Neuron (in vitro differentiated cells): ENCODE measurements around the gene RAC3.

Experiments used
- H2AFZ ChIP-seq: one replicate; pipeline ENCODE4 v1.6.1; 2013; ENCODE audit warnings: low read depth, mild to moderate bottlenecking, inconsistent platforms, low read length, moderate library complexity
- H3K27me3 ChIP-seq: one replicate; pipeline ENCODE4 v1.6.1; 2013; ENCODE audit warnings: low read length; ENCODE audit not compliant: insufficient read depth
- H3K36me3 ChIP-seq: one replicate; pipeline ENCODE4 v1.6.1; 2013; ENCODE audit warnings: low read length; ENCODE audit not compliant: insufficient read depth
- H3K4me1 ChIP-seq: one replicate; pipeline ENCODE4 v1.6.1; 2013; ENCODE audit warnings: low read length; ENCODE audit not compliant: insufficient read depth
- H3K4me3 ChIP-seq: 2 replicates; pipeline ENCODE4 v1.5.1; 2013; ENCODE audit warnings: mild to moderate bottlenecking, low read length, moderate library complexity
- H3K9me3 ChIP-seq: one replicate; pipeline ENCODE4 v1.6.1; 2013; ENCODE audit warnings: low read length

The RAC3 gene

DNA sequence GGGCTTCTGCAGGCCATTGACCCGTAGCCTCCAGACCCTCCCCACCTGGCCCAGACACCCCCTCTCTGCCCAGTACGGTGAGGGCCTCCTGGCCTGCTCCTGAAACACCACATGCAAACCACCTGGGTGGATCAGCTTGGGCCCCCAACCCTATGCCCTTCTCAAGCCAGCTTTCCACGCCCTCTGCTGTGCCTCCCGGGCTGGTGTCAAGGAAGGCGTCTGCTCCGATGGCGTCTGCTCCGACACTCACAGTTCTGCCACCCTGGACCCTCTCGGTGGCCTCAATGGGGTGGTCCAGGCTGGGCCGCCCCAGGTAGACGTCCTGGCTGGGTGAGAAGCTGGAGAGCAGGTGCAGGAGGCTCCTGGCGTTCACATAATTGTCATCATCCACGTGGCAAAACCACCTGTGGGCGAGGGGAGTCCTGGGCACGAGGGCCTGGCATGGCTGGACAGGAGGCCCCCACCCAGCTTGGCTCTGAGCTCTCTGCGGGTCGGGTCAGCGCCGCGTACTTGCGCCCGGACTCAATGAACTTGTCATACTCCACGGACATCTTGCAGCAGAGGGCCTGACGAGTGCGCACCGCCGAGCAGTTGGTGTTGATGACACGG lies 18.8 kb downstream of the RAC3 start:
- no peaks in the 10 kb centered on the region for H3K9me3 ChIP-seq
- peak overlapping the region; percentile 93 for H3K4me3 ChIP-seq
- H3K4me1 ChIP-seq, result peaks cover 19% of the 10 kb centered on the region
- no peak overlapping the region for H2AFZ ChIP-seq
- H3K27me3 ChIP-seq, result no peaks in the 10 kb centered on the region
- peaks cover 44% of the 10 kb centered on the region for H3K36me3 ChIP-seq

DNA sequence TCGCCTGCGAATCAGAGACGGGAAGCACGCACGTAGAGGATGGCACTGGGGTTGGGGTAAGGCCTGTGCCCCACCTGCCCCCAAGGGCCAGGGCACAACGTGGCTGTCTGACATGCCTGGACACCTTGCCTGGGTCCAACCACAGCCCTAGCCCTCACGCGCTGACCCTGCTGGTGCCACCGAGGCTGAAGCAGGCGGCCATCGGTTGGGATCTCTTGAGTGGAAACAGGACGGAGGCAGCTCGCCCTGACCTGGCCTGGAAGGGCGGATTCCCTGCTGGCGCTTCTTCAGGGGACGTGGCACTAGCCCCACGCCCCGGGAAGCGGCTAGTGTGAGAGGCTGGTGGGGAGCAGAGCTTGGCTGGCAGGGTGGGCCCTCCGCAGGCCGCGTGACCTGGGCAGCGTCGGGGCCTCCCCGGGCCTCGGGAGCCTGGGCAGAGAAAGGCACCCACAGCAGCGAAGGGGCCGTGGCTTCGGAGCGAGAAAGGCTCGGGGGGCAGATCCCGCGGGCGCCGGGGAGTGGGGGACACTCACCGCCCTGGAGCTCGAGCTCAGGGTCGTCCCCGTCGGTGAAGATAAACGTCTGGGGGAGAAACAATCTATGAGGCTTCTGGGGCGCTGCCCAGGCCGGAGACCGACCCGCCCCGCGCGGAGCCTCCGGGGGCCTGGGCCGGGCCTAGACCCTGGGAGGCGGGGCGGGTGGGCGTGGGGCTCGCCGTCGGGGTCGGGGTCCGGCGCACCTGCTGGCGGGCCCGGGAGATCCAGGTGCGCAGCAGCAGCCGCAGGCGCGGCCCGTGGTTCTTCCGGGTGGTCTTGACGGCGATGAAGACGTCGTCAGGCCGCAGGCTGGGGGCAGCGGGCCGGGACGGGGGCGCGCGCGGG lies 19.5 kb downstream of the RAC3 start:
- H3K4me1 ChIP-seq, result peaks cover 19% of the 10 kb centered on the region
- H3K36me3 ChIP-seq, result peaks cover 50% of the 10 kb centered on the region
- no peak overlapping the region for H2AFZ ChIP-seq
- no peaks in the 10 kb centered on the region for H3K9me3 ChIP-seq
- peak overlapping the region; percentile 93 for H3K4me3 ChIP-seq
- no peaks in the 10 kb centered on the region for H3K27me3 ChIP-seq

DNA sequence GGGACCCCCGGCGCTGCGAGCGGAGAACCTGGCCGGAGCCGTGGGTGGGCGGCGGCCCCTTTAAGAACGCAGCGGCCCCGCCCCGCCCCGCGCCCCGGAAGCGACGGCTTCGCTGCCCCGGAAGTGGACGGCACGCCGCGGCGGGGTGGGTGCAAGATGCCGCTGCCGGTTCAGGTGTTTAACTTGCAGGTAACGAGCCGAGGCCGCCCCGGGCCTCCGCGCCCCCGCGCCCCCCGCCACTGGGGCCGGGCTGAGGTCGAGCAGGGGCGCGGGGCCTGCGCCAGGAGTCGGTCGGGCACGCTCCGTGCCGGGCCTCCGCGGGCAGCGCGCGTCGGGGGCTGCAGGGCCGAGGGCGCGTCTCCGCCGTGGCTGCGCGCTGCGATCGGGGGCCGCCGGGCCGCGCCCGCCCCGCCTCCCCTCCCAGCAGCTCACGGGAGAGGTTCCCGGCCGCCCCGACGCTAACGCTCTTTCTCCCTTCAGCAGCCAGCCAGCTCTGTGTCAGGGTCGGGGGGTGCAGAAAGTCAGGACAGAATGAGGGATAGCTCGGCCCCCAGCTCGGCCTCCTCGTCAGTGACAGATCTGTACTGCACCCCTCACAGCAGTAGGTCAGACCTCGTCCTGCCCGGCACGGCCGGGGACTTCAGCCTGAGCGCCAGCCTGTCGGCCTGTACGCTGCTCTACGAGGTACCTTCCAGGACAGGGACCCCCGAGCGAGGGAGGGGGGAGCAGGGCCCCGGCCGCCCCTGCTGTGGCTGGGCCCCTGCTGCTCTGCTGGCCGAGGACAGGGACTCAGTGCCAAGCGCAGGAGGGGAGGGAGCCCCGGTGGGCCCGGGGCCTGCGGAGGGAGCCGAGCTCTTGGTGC lies 20.5 kb downstream of the RAC3 start, which contains the start of the genes GPS1 and RFNG:
Gene GPS1, plus strand, starts transcription at position 123 of the 862 bp plus-strand sequence. Its CDS starts 34 bp downstream, at position 157.
Gene RFNG, minus strand, starts transcription at position 36 of the 862 bp plus-strand sequence. CDS start 45 bp downstream, outside the sequence.
- Histone ChIP-seq H3K4me1 (peaks cover 19% of the 10 kb centered on the region), H3K36me3 (peaks cover 60% of the 10 kb centered on the region), H3K4me3 (peak within 1 kb of the TSS; percentile 93), H3K27me3 (no peaks in the 10 kb centered on the region), H2AFZ (no peak within 1 kb of the TSS), H3K9me3 (no peaks in the 10 kb centered on the region)

DNA sequence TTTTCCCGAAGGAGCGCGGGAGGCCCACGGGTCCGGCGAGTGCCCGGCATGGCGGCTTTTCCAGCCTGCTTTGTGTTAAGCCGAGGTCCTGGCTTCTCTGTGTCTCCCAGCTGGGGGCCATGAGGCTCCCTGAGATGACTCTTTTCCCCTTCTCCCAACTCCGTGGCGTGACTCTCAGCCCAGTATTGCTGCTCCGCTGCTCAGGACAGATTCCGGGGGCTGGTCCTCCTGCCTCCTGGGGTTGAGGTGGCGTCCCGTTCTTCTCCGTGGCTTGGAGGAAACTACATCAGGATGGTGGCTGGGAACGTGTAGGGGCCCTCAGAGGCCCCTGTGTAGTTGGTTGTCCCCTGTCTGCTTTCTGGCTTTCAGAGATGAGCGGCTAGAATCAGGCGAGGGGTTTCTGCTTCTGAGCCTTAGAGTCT lies 21.2 kb downstream of the RAC3 start:
- peaks cover 19% of the 10 kb centered on the region for H3K4me1 ChIP-seq
- H2AFZ ChIP-seq, result no peak overlapping the region
- H3K4me3 ChIP-seq, result peak overlapping the region; percentile 93
- peaks cover 62% of the 10 kb centered on the region for H3K36me3 ChIP-seq
- no peaks in the 10 kb centered on the region for H3K27me3 ChIP-seq
- no peaks in the 10 kb centered on the region for H3K9me3 ChIP-seq

DNA sequence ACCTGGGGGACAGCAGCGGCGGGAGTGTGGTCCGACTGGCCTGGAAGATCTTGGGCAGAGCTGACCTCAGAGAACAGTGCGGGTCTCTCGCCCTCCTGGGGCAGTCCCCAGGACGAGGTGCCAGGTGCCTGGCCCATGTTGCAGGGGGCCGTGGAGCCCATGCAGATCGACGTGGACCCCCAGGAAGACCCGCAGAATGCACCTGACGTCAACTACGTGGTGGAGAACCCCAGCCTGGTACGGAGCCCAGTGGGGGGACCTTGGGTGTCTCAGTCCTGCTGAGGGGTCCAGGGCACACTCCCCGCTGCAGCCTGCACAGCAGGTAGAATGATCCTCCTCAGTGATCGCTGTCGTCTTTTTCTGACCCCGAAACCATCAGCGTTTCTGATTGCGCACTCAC lies 21.7 kb downstream of the RAC3 start:
- Histone ChIP-seq H3K9me3 (no peaks in the 10 kb centered on the region), H2AFZ (no peak overlapping the region), H3K27me3 (no peaks in the 10 kb centered on the region), H3K36me3 (peaks cover 58% of the 10 kb centered on the region), H3K4me3 (peak overlapping the region; percentile 93), H3K4me1 (peaks cover 19% of the 10 kb centered on the region)

DNA sequence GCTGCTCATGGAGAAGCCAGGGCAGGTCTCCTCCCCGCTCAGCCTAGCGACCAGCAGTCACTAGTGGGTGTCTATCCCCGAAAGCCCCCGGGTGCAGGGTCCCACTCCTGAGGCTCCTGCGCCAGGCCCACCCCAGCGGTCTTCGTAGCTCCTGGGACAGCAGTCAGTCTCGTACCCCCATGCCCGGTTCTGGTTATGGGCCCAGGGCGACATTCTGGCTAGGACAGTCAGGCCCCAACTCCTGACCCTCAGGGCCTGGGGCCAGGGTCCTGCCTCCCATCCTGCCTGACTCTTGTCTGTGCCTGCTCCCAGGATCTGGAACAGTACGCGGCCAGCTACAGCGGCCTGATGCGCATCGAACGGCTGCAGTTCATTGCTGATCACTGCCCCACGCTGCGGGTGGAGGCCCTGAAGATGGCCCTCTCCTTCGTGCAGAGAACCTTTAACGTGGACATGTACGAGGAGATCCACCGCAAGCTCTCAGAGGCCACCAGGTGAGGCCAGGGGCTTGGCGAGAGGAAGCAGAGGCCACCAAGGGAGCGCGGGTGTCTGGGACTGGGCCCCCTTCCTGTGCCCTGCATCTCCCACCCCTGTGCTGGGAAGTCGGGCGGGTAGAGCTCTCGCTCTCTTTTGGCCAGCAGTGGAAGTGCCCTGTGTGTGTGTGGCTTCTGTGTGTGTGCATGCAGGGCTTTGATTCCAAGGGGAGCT lies 22.2 kb downstream of the RAC3 start:
- peak overlapping the region; percentile 93 for H3K4me3 ChIP-seq

DNA sequence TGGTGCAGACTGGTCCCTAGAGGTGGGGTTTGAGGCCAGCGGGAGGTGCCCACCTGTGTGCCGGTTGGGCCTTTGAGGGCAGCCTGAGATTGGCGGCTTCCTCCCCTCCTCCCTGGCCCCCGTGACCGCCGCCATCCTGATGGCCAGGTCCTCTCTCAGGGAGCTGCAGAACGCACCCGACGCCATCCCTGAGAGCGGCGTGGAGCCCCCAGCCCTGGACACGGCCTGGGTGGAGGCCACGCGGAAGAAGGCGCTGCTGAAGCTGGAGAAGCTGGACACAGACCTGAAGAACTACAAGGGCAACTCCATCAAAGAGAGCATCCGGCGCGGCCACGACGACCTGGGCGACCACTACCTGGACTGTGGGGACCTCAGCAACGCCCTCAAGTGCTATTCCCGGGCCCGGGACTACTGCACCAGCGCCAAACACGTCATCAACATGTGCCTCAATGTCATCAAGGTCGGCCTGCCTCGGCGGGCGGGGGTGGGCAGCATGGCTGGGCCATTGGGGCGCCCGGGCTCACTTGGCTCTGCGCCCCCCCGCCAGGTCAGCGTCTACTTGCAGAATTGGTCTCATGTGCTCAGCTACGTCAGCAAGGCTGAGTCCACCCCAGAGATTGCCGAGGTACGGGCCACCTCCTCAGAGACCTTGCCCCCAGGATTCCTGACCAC lies 23.0 kb downstream of the RAC3 start:
- H3K4me3 ChIP-seq, result no peak overlapping the region
- H3K9me3 ChIP-seq, result no peaks in the 10 kb centered on the region
- no peaks in the 10 kb centered on the region for H3K27me3 ChIP-seq
- peaks cover 60% of the 10 kb centered on the region for H3K36me3 ChIP-seq
- no peak overlapping the region for H2AFZ ChIP-seq
- H3K4me1 ChIP-seq, result peaks cover 19% of the 10 kb centered on the region

More for the DNA sequence above, 22.2 kb downstream of the RAC3 start:
- Histone ChIP-seq H2AFZ (no peak overlapping the region), H3K9me3 (no peaks in the 10 kb centered on the region), H3K4me1 (peaks cover 19% of the 10 kb centered on the region), H3K36me3 (peaks cover 60% of the 10 kb centered on the region), H3K27me3 (no peaks in the 10 kb centered on the region)

DNA sequence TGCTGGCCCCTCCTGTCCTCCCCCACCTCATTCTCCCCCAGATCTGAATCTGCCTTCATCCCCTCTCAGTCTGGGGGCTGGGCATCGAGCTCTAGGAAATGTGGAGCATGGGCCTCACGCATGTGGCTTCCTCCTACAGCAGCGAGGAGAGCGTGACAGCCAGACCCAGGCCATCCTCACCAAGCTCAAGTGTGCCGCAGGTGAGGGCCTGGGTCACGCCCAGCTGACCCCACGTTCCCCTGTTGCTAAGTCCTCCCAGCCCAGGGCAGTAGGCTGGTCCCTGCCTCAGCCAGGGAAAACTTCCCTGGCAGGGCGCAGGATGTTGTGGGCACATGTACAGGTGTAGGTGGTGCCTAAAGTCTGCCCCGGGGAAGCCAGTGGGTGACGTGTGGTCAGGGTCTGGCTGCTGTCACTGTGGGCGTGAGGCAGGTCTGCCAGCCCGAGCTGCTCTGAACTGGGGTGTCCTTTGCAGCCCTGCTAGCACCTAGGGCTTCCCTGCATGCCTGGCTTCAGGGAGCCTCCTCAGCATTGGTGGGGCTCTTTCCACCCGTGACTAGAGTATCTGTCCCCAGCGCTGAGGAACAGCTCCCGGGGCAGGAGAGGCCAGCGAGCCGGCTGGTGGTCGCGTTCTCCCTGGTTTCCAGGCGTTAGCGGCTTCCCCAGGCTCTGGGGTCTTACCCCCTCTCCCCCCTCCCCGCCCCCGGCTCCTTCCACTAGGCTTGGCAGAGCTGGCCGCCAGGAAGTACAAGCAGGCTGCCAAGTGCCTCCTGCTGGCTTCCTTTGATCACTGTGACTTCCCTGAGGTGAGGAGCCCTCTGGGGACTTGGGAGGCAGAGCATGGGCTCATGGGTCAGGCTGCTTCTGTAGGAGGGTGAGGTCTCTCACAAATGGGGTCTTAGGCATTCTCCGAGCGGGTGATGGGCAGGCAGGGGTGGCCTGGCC lies 23.8 kb downstream of the RAC3 start:
- H3K27me3 ChIP-seq, result no peaks in the 10 kb centered on the region
- H3K4me1 ChIP-seq, result peaks cover 18% of the 10 kb centered on the region
- H3K36me3 ChIP-seq, result peaks cover 65% of the 10 kb centered on the region
- no peak overlapping the region for H3K4me3 ChIP-seq
- no peaks in the 10 kb centered on the region for H3K9me3 ChIP-seq
- no peak overlapping the region for H2AFZ ChIP-seq

DNA sequence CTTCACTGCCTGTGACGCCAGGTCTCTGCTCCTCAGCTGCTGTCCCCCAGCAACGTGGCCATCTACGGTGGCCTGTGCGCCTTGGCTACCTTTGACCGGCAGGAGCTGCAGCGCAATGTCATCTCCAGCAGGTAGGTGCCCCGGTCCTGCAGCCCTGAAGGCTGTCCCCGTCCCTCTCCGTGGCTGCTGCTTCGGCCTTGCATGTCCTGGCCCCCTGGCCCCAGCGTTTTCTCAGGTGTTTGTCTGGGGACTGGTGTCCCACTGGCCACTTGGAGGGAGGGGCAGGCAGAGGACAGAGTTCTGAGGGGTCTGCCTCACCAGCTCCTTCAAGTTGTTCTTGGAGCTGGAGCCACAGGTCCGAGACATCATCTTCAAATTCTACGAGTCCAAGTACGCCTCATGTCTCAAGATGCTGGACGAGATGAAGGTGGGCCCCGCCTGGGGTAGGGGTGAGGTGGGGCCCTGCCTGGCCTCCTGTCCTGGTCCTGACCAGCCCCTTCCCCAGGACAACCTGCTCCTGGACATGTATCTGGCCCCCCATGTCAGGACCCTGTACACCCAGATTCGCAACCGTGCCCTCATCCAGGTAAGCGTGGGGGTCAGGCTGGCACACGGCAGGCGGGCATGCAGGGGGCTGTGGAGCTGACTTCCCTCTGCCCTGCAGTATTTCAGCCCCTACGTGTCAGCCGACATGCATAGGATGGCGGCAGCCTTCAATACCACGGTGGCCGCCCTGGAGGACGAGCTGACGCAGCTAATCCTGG lies 24.7 kb downstream of the RAC3 start:
- no peak overlapping the region for H2AFZ ChIP-seq
- H3K36me3 ChIP-seq, result peaks cover 70% of the 10 kb centered on the region
- peaks cover 11% of the 10 kb centered on the region for H3K4me1 ChIP-seq
- H3K27me3 ChIP-seq, result no peaks in the 10 kb centered on the region
- no peaks in the 10 kb centered on the region for H3K9me3 ChIP-seq
- no peak overlapping the region for H3K4me3 ChIP-seq

DNA sequence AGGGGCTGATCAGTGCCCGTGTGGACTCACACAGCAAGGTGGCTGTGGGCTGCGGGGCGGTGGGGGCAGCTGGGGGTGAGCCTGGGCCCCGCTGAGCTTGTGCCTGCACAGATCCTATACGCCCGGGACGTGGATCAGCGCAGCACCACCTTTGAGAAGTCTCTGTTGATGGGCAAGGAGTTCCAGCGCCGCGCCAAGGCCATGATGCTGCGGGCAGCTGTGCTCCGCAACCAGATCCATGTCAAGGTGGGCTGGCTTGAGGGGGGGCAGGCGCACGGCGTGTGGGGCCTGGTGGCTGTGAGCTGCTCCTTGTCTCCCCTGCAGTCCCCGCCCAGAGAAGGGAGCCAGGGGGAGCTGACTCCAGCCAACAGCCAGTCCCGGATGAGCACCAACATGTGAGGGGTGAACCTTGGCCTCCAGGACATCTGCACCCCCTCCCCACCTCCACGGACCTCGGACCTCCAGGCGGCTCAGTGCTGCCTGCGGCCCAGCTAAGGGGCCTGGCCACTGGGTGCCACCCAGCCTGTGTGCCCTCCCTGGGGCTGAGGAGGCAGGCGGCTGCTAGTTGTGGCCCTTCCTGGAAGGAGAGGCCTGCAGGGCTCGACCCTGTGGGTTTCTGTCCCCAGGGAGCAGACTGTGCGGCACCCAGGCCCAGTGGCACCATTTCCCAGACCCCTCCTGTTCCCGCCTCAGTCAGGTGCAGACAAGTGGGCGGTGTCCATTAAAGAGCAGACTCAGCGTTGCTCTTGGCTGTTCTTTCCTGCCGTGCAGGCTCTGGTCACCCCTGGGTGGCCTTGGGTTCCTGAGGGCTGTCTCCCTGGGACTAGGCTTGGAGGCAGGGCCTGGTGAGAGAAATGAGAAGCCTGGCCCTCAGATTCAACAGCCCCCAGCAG lies 25.5 kb downstream of the RAC3 start:
- no peaks in the 10 kb centered on the region for H3K27me3 ChIP-seq
- no peak overlapping the region for H2AFZ ChIP-seq
- no peaks in the 10 kb centered on the region for H3K9me3 ChIP-seq
- H3K4me1 ChIP-seq, result peaks cover 11% of the 10 kb centered on the region
- H3K36me3 ChIP-seq, result peaks cover 77% of the 10 kb centered on the region
- H3K4me3 ChIP-seq, result no peak overlapping the region
